ENCODE data around the gene ZFP91. TPM values are rescaled to one million over a fixed set of nuclear protein-coding genes. Genes with fewer than 3 reads are reported as not detected.
A peak's percentile ranks its signal among the peaks of the same experiment; 100 is the strongest.

Gene ZFP91
- total and polyA plus RNA-seq, 2 of the 13 experiments (the other 11 are each of a cell fraction or from before 2014, with no cell fraction given), result 13.5 to 38.6 TPM

DNA sequence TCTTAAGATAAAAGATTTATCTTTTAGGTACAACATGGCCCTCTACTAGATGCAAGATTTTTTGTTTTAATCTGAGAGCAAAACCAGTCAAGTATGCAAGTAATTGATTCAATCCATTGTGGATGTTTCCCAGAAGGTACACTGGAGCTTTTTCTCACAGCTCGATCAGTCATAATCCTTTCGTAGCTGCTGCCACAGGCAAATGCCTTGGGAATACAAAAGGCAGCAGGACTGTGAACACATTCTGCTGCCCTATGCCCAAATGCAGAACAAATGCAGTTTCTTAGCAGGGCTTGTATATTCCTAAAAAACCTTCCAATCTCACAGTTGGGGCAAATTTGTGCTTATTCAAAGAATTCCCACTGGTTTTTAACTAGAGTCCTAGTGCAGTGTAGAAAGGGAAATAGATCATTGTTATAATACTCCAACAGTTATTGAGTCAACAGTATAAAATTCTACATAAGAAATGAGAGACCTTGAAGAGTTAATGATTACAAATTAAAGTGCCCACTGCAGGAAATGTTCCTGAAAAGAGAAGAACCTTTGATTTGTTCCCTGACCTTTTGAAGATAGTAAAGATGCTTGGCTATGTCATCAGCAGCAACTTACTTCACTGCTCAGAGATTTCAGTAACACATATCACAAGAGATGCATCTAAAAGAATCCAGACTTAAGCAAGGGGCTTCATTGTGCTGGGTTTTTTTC is 17.3 kb upstream of the ZFP91 start (continued):
- no peak for TF ChIP-seq SOX13 (IDR thresholded peaks at IDR 0.05)
- TF ChIP-seq SOX13 (CRISPR knock-in tag; conservative IDR thresholded peaks at IDR 0.05 in 1 of 2, IDR thresholded peaks at IDR 0.05 in 1 of 2), result peak in 1 of 2 experiments; percentile 14; a peak in 1 of 4 replicates
- TF ChIP-seq HES4 (CRISPR knock-in tag; IDR thresholded peaks at IDR 0.05; ENCODE audit: borderline replicate concordance), result no peak
- peak; percentile 12 for TF ChIP-seq HMG20A (CRISPR knock-in tag; IDR thresholded peaks at IDR 0.05; ENCODE audit: borderline replicate concordance)
- TF ChIP-seq, protein P1, sequence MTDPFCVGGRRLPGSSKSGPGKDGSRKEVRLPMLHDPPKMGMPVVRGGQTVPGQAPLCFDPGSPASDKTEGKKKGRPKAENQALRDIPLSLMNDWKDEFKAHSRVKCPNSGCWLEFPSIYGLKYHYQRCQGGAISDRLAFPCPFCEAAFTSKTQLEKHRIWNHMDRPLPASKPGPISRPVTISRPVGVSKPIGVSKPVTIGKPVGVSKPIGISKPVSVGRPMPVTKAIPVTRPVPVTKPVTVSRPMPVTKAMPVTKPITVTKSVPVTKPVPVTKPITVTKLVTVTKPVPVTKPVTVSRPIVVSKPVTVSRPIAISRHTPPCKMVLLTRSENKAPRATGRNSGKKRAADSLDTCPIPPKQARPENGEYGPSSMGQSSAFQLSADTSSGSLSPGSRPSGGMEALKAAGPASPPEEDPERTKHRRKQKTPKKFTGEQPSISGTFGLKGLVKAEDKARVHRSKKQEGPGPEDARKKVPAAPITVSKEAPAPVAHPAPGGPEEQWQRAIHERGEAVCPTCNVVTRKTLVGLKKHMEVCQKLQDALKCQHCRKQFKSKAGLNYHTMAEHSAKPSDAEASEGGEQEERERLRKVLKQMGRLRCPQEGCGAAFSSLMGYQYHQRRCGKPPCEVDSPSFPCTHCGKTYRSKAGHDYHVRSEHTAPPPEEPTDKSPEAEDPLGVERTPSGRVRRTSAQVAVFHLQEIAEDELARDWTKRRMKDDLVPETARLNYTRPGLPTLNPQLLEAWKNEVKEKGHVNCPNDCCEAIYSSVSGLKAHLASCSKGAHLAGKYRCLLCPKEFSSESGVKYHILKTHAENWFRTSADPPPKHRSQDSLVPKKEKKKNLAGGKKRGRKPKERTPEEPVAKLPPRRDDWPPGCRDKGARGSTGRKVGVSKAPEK (CRISPR knock-in tag; IDR thresholded peaks at IDR 0.05; ENCODE audit: borderline replicate concordance), result no peak
- no peak for TF ChIP-seq FOXK2 (IDR thresholded peaks at IDR 0.05)
- TF ChIP-seq ZNF329 (CRISPR knock-in tag; IDR thresholded peaks at IDR 0.05; ENCODE audit: low read depth), result no peak
- no peak for TF ChIP-seq TCF12 (IDR thresholded peaks at IDR 0.05)
- TF ChIP-seq TCF12 (CRISPR knock-in tag; IDR thresholded peaks at IDR 0.05), result no peak
- 0 out of 2 replicates have a peak, but pooled peaks have one; percentile 31 for TF ChIP-seq HNF4A (CRISPR knock-in tag; IDR thresholded peaks at IDR 0.05)
- no peak for TF ChIP-seq GTF3A (CRISPR knock-in tag; conservative IDR thresholded peaks at IDR 0.05)
- TF ChIP-seq SMYD3 (CRISPR knock-in tag; IDR thresholded peaks at IDR 0.05), result no peak
- peak; percentile 14; the same call in 1 of the 2 replicates for TF ChIP-seq CREM (IDR thresholded peaks at IDR 0.05)
- TF ChIP-seq CREM (CRISPR knock-in tag; IDR thresholded peaks at IDR 0.05), result no peak
- peak; percentile 57; the same call in 1 of the 2 replicates for TF ChIP-seq GFI1 (CRISPR knock-in tag; IDR thresholded peaks at IDR 0.05; ENCODE audit: borderline replicate concordance)
- TF ChIP-seq ZNF614 (CRISPR knock-in tag; IDR thresholded peaks at IDR 0.05; ENCODE audit: borderline replicate concordance), result peak; percentile 34; the same call in 1 of the 2 replicates
- no peak for TF ChIP-seq SOX6 (IDR thresholded peaks at IDR 0.05)
- TF ChIP-seq SOX6 (CRISPR knock-in tag; IDR thresholded peaks at IDR 0.05), result no peak; the same call in 1 of the 2 replicates
- TF ChIP-seq, protein P2, sequence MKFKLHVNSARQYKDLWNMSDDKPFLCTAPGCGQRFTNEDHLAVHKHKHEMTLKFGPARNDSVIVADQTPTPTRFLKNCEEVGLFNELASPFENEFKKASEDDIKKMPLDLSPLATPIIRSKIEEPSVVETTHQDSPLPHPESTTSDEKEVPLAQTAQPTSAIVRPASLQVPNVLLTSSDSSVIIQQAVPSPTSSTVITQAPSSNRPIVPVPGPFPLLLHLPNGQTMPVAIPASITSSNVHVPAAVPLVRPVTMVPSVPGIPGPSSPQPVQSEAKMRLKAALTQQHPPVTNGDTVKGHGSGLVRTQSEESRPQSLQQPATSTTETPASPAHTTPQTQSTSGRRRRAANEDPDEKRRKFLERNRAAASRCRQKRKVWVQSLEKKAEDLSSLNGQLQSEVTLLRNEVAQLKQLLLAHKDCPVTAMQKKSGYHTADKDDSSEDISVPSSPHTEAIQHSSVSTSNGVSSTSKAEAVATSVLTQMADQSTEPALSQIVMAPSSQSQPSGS (CRISPR knock-in tag; IDR thresholded peaks at IDR 0.05), result no peak
- TF ChIP-seq REL (CRISPR knock-in tag; conservative IDR thresholded peaks at IDR 0.05), result no peak
- TF ChIP-seq, protein P3, sequence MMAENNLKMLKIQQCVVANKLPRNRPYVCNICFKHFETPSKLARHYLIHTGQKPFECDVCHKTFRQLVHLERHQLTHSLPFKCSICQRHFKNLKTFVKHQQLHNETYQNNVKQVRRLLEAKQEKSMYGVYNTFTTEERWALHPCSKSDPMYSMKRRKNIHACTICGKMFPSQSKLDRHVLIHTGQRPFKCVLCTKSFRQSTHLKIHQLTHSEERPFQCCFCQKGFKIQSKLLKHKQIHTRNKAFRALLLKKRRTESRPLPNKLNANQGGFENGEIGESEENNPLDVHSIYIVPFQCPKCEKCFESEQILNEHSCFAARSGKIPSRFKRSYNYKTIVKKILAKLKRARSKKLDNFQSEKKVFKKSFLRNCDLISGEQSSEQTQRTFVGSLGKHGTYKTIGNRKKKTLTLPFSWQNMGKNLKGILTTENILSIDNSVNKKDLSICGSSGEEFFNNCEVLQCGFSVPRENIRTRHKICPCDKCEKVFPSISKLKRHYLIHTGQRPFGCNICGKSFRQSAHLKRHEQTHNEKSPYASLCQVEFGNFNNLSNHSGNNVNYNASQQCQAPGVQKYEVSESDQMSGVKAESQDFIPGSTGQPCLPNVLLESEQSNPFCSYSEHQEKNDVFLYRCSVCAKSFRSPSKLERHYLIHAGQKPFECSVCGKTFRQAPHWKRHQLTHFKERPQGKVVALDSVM (CRISPR knock-in tag; IDR thresholded peaks at IDR 0.05), result no peak
- 0 out of 2 replicates have a peak, but pooled peaks have one; percentile 52 for TF ChIP-seq HDAC2 (CRISPR knock-in tag; IDR thresholded peaks at IDR 0.05)
- no peak for TF ChIP-seq FOXP1 (IDR thresholded peaks at IDR 0.05)
- TF ChIP-seq FOXP1 (CRISPR knock-in tag; IDR thresholded peaks at IDR 0.05), result no peak
- TF ChIP-seq AHR (CRISPR knock-in tag; IDR thresholded peaks at IDR 0.05), result no peak
- TF ChIP-seq ZNF24 (IDR thresholded peaks at IDR 0.05), result no peak
